ENCODE measurements around the gene TAF1A. TPM values are rescaled to one million over a fixed set of nuclear protein-coding genes. Genes with fewer than 3 reads are reported as not detected.

TAF1A gene
- 1 to 10 TPM; 8.5 TPM for total RNA-seq

GRCh38 chr1:222589462-222590302, at the start of gene TAF1A:
TAF1A (minus strand) TSS chr1:222589933.

GRCh38 chr1:222618001-222618879, 28.5 kb upstream of the TAF1A start, which contains the start of gene MIA3:
MIA3 (plus strand) TSS chr1:222618097; CDS start chr1:222618111, 14 bp downstream.

GRCh38 chr1:222547944-222548671, 41.6 kb downstream of the TAF1A start, which contains the start of gene HHIPL2:
HHIPL2 (minus strand) TSS chr1:222548104; CDS start chr1:222548044, 60 bp downstream.

Other genes with a start within 250 kb of the TAF1A start
- under 1 TPM in 1 of 2 experiments, not detected in 1; 0.25 TPM for gene HHIPL2, start 41.8 kb downstream of the TAF1A start, total RNA-seq
- gene MIA3, start 28.2 kb upstream of the TAF1A start, total RNA-seq = 10 to 100 TPM; 58.2 to 63.9 TPM
- gene AIDA, start 122.6 kb upstream of the TAF1A start, total RNA-seq = 10 to 100 TPM; 67.7 to 70.4 TPM
- gene BROX, start 122.6 kb upstream of the TAF1A start, total RNA-seq = 10 to 100 TPM; 53.5 to 54.0 TPM
- gene FAM177B, start 147.3 kb upstream of the TAF1A start, total RNA-seq = not detected
- 1 to 10 TPM; 1.4 to 1.8 TPM for gene DISP1, start 225.1 kb upstream of the TAF1A start, total RNA-seq